ENCODE measurements around the gene ALLC.

- TF ChIP-seq, protein P1, sequence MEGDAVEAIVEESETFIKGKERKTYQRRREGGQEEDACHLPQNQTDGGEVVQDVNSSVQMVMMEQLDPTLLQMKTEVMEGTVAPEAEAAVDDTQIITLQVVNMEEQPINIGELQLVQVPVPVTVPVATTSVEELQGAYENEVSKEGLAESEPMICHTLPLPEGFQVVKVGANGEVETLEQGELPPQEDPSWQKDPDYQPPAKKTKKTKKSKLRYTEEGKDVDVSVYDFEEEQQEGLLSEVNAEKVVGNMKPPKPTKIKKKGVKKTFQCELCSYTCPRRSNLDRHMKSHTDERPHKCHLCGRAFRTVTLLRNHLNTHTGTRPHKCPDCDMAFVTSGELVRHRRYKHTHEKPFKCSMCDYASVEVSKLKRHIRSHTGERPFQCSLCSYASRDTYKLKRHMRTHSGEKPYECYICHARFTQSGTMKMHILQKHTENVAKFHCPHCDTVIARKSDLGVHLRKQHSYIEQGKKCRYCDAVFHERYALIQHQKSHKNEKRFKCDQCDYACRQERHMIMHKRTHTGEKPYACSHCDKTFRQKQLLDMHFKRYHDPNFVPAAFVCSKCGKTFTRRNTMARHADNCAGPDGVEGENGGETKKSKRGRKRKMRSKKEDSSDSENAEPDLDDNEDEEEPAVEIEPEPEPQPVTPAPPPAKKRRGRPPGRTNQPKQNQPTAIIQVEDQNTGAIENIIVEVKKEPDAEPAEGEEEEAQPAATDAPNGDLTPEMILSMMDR (IDR thresholded peaks at IDR 0.05; ENCODE audit: low read depth, low read length), result no peak
- TF ChIP-seq EZH2phosphoT487 (IDR thresholded peaks at IDR 0.05; ENCODE audit: low read depth), result no peak
Measured at GRCh38 chr2:3644891-3645605, 13.0 kb upstream of the ALLC start.
